ENCODE measurements around the gene ALG12.

ALG12 gene

DNA sequence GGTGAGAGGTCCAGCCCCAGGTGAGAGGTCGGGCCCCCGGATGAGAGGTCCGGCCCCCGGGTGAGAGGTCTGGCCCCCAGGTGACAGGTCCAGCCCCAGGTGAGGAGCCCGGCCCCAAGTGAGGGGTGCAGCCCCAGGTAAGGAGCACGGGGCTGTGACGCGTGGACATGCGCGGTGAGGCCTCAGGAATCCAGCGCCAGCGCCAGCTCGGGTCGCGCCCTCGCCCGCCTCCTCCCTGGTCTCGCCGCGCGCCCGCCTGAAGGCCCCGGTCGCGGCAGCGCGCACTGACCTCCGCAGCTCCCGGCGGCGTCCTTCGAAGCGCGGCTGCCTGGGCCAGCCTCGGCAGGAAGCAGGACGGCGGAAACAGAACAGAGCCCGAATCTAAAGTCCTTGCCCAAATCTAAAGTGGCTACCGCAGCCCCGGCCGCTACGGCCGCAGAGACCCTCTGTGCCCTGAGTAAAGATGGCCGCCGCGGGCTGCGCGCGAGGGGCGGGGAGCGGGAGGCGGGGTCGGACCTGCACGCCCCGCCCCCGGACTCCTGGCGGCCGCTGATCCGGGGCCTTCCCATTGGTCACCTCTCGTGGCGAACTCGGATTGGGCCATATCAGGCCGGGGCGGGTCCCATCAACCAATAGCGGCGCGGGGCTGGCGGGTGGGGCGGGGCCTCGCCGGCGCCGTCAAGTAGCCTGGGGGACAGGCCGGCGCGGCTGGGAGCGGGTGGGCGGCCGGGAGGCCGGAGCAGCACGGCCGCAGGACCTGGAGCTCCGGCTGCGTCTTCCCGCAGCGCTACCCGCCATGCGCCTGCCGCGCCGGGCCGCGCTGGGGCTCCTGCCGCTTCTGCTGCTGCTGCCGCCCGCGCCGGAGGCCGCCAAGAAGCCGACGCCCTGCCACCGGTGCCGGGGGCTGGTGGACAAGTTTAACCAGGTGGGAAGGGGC lies at the start of gene ALG12, which contains the start of gene CRELD2:
TSS of gene ALG12 (minus strand) at position 465 of the 937 bp plus-strand sequence. CDS start 4,673 bp downstream, outside the sequence.
TSS of gene CRELD2 (plus strand) at position 661 of the 937 bp plus-strand sequence. CDS start at position 797, 136 bp downstream.
- peak; percentile 82 for DNase-seq

GRCh38 chr22:49967706-49968208 lies 49.5 kb upstream of the ALG12 start:
- no peak for DNase-seq

GRCh38 chr22:49966774-49967705 lies 48.8 kb upstream of the ALG12 start:
- DNase-seq = no peak

DNA sequence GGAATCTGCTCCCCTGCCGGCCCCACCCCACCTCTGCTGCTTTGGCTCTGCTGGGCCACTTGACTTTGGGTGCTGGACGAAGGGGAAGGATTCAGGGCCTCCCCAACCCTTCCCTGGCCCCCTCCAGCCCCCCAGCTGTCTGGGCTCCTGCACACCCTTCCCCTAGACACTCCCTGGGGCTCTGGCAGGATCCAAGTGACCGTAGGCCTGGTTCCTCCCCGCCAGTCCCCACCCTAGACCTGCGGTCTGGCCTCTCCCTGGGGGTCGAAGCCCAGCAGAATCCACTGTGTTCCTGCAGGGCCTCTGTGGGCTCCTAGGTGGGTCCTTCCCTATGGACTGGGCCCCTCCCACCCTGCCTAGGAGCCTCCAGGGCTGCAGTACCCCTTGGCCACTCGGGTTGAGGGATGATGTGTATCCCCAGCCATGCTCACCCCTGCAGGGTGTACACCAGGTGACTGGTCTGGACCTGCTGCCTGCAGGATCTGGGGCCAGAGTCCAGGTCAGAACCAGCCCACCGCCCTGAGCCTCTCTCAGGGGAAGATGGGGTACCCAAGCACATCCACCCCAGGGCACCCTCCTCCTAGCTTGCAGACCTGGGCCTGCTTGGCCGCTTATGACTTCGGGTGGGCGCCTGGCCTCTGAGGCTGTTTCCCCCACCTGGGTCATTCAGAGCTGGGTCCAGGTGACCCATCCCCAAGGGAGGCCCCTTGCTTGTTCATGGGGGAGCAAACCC lies 48.0 kb upstream of the ALG12 start:
- no peak for DNase-seq

- DNase-seq = no peak
Measured at GRCh38 chr22:49965091-49966040, 47.1 kb upstream of the ALG12 start.

DNA sequence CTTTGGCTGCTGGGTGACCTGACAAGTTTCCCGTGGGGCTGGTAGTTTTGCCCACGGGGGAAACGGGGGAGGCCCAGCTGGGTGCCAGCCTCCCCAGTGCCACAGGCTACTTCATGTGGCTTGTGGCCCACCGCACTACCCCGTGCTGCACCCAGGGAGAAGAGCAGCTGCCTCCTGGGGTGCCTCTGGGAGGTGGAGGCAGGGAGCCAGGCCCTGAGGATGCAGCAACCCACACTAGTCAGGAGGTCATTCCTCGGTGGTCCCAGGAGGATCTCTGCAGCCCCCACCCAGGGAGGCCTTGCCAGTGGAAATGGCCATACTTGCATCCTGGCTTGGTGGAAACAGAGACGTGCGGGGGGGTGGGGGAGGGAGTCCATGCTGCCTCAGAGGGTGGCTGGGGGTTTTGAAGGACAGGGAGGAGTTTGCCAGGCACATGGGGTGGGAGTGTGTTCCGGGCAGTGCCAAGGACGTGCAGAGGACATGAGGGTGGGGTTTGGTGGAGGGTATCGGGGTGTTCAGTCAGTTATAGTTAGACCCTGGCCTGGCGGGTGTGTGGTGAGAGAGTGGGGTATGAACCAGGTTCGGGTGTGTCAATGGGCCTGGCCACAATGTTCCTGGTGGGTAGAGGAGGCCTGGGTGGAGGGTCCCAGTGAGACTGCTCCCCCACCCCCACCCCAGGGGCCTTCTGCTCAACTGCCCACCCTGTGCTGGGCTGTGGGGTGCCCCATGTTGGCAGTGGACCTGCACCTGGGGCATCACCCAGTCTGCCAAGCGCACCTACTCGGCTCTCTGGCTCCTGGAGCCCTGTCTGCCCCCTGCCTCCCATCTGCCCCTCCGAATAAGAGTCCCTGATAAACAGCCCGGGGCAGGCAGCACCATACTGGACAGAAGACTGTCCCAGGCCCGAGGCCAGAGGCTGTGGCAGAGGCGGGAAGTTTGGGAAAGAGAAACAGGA lies 46.2 kb upstream of the ALG12 start:
- no peak for DNase-seq

DNA sequence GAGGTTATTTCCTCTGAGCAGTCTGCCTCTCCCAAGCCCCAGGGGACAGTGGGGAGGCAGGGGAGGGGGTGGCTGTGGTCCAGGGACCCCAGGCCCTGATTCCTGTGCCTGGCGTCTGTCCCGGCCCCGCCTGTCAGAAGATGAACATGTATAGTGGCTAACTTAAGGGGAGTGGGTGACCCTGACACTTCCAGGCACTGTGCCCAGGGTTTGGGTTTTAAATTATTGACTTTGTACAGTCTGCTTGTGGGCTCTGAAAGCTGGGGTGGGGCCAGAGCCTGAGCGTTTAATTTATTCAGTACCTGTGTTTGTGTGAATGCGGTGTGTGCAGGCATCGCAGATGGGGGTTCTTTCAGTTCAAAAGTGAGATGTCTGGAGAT lies 45.4 kb upstream of the ALG12 start:
- DNase-seq = no peak

DNA sequence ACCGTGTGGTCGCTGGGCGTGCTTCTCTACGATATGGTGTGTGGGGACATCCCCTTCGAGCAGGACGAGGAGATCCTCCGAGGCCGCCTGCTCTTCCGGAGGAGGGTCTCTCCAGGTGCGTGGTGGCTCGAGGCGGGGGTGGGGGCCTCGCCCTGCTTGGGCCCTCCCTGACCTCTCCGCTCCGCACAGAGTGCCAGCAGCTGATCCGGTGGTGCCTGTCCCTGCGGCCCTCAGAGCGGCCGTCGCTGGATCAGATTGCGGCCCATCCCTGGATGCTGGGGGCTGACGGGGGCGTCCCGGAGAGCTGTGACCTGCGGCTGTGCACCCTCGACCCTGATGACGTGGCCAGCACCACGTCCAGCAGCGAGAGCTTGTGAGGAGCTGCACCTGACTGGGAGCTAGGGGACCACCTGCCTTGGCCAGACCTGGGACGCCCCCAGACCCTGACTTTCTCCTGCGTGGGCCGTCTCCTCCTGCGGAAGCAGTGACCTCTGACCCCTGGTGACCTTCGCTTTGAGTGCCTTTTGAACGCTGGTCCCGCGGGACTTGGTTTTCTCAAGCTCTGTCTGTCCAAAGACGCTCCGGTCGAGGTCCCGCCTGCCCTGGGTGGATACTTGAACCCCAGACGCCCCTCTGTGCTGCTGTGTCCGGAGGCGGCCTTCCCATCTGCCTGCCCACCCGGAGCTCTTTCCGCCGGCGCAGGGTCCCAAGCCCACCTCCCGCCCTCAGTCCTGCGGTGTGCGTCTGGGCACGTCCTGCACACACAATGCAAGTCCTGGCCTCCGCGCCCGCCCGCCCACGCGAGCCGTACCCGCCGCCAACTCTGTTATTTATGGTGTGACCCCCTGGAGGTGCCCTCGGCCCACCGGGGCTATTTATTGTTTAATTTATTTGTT lies 44.8 kb upstream of the ALG12 start:
- DNase-seq = no peak

- DNase-seq = peak; percentile 19
Measured at GRCh38 chr22:49962012-49962750, 43.9 kb upstream of the ALG12 start.

DNA sequence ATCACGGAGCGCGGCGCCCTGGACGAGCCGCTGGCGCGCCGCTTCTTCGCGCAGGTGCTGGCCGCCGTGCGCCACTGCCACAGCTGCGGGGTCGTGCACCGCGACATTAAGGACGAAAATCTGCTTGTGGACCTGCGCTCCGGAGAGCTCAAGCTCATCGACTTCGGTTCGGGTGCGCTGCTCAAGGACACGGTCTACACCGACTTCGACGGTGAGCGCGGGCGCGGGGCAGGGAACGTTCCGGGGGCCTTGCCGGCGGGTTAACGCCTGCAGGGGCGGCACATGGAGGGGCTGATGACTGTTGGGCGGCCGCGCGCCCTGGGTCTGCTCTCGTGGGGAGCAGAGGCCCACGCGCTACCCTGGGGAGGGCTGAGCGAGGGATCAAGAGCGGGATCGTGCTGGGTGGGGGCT lies 43.4 kb upstream of the ALG12 start:
- DNase-seq = no peak

DNA sequence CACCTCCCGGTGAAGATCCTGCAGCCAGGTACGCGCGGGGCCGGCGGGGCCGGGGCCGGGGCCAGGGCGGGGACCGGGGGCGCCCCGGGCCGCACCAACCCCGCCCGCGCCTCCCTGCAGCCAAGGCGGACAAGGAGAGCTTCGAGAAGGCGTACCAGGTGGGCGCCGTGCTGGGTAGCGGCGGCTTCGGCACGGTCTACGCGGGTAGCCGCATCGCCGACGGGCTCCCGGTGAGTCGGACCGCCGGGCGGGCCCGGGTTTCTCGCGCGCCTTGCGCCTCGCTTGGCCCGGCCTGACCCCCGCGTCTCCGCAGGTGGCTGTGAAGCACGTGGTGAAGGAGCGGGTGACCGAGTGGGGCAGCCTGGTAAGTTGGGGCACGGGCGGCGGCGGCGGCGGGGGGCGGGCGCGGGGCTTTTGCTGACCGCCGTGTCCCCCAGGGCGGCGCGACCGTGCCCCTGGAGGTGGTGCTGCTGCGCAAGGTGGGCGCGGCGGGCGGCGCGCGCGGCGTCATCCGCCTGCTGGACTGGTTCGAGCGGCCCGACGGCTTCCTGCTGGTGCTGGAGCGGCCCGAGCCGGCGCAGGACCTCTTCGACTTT lies 42.9 kb upstream of the ALG12 start:
- DNase-seq = no peak

- DNase-seq = peak; percentile 76
Measured at GRCh38 chr22:49960159-49961004, 42.1 kb upstream of the ALG12 start, which contains the start of gene PIM3. TSS of gene PIM3 (plus strand) at chr22:49960772. CDS start at chr22:49960948, 176 bp downstream.

DNA sequence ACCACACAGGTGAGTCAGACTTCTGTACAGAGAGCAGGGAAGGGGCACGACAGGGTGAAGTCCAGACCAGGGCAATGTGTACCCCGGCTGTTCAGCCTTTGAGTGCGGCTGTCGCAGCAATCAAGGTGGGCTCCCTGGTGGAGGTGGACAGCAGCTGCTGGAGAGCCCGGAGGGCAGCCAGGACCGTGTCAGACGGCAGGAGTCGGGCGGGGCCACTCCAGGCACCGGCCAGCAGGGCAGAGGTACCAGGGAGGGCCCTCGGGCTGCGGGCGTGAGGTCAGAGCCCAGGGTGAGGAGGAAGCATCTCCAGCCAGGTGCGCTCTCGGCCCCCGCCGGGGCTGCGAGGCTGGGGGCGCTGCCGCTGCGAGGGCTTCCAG lies 41.5 kb upstream of the ALG12 start:
- no peak for DNase-seq

DNA sequence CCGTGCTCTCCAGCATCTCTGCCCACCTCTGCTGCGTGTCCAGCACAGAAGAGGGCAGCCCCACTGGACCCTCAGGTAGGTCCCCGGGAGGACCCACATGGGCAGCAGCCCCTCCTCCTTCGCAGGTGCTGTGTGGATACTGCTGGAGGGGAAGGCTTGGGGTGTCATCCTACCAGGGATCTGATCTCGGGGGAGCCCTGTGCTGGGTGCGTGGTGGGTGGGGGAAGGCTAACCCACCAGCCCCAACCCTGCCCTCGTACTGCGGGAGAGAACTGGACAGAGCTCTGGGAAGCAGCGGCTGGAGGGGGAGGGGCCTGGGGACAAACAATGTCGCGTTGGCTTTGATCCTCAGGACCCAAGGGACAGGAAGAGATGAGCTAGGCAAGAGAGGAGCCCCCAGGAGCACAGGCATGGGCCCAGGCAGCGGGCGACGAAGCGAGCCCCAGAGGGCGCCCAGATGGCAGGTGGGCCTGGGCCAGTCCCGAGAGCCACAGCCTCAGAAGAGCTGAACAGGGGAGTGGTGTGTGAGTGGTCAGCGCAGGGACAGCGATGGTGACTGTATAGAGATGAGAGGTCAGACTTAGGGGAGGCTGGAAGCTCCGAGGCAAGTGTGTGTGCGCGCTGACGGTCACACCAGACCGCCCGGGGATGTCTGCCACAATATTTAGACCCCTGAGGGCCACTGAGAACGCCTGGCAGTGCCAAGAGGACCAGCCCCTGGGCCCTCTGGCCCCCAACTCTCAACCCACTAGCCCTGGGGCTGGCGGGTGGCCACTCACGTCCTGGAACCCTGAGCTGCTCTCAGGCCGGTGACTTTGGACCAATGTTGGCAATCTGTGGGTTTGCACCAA lies 40.9 kb upstream of the ALG12 start:
- no peak for DNase-seq

DNA sequence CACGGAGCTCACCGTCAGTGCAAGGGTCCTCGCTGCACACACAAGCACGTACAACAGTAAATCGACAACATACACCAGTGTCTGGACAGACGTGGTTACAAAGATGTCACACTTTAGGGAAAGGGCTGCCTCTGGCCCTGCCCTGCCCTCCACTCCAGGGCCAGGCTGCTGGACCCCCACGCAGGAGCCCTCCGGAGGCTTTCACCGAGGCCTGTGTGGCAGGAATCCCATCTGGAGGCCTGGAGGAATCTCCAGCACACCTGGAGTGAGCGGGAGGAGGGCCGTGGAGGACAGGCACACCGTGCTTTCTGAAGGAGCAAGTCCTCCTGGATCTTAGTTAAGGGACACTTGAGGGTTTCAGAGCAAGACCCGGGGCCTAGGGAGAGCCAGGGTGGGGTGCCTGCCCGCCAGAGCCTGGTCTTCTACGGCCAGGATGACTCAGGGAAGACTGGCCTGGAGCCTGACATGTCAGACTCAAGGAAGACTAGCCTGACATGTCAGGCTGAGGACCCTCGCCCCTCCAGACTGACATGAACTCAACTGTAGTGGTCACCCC lies 40.2 kb upstream of the ALG12 start:
- DNase-seq = no peak

All from NCI-H526 treated with DMSO at 0.1 percent for 48 hours (cell line).